Ovary (tissue), 3 donors: ENCODE results near the gene APOA1.

Source experiments
- CTCF ChIP-seq, 3 donors: fragments of 450-650 bp in 2 of 3; fragments of 200-600 bp in 1 of 3; IDR thresholded peaks; one replicate each; pipeline versions ENCODE4 v1.5.1 to v1.8.0; 2016 to 2022; ENCODE audit warnings: antibody characterized with exemption in 3 of 3, mild to moderate bottlenecking in 1 of 3
- POLR2A ChIP-seq: fragments of 450-650 bp; IDR thresholded peaks from one replicate; pipeline ENCODE4 v1.6.1; 2017; ENCODE audit warnings: antibody characterized with exemption, mild to moderate bottlenecking, moderate library complexity
- donor health status: DM: no; HTN: no; CAD: no.

DNA sequence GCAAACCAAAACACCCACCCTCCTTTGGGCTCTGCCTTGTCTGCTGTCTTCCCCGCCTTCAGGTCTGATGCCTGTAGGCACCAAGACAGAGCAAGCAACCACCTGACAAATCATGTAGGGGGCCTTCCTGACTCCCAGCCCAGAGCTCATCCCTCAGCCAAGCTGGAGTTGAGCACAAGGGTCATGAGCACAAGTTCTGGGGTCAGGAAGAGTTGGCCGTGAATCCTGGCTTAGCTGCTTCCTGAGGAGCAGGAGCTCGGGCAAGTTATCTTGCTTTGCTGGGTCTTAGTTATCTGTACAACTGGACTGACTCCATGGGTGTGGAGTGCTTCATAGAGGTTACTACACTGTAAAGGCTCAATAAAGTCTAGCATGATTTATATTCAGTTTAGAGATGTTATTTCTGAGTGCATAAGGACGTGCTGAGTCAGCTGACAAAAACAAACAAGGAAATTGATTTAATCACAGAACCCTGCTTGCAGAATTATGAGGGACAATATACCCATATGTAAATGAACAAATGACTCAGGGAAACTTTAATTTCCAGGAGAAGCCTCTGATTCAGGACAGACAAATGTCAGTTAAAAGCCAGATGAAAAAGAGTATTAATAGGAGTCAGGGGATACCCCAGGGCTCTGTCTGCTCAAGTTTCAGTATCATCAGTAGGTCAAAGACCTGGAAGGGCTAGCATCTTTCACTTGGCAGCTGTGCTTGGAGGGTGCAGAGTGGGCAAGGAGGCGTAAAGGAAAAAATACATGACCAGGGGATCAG, 15.0 kb upstream of the APOA1 start:
- TF ChIP-seq POLR2A (no peak), CTCF (IDR thresholded peaks at IDR 0.05) (no peak)
